Skeletal muscle satellite cell (primary cell): Measurements from ENCODE around the gene HELLS.
"Not testable (repeated sequence)": the region's sequence is repeated elsewhere in the genome, so short reads cannot be mapped to it uniquely, and the experiment has no call there.

Experiments
- H3K27me3 ChIP-seq: 2 replicates; pipeline ENCODE4 v1.7.0; 2013; ENCODE audit warnings: low read length; ENCODE audit not compliant: control insufficient read depth, insufficient read depth
- H3K36me3 ChIP-seq: 2 replicates; pipeline ENCODE4 v1.7.0; 2013; ENCODE audit warnings: mild to moderate bottlenecking, control low read depth, low read length; ENCODE audit not compliant: insufficient read depth
- H3K4me1 ChIP-seq: 2 replicates; pipeline ENCODE4 v1.7.0; 2013; ENCODE audit warnings: low read length; ENCODE audit not compliant: control insufficient read depth, insufficient read depth
- H3K4me2 ChIP-seq: 2 replicates; pipeline ENCODE4 v1.7.0; 2013; ENCODE audit warnings: mild to moderate bottlenecking, low read length
- H3K4me3 ChIP-seq: 2 replicates; pipeline ENCODE4 v1.7.0; 2013; ENCODE audit warnings: low read length
- H3K9ac ChIP-seq: 2 replicates; pipeline ENCODE4 v1.7.0; 2013; ENCODE audit warnings: mild to moderate bottlenecking, low read depth, low read length, moderate library complexity
- H3K9me3 ChIP-seq: replicated peaks from 2 replicates; pipeline ENCODE4 v1.7.0; 2013; ENCODE audit warnings: mild to moderate bottlenecking, control low read depth, low read length

The HELLS gene

GRCh38 chr10:94546901-94547185 is 1.3 kb downstream of the HELLS start:
- H3K9ac ChIP-seq: peak overlapping the region; percentile 86
- no peaks in the 10 kb centered on the region for H3K9me3 ChIP-seq
- peak overlapping the region; percentile 86 for H3K4me3 ChIP-seq
- peak overlapping the region; percentile 84 for H3K4me2 ChIP-seq
- peaks cover 8% of the 10 kb centered on the region for H3K4me1 ChIP-seq
- no peaks in the 10 kb centered on the region for H3K36me3 ChIP-seq
- H3K27me3 ChIP-seq: no peaks in the 10 kb centered on the region

GRCh38 chr10:94549221-94549620 is 3.6 kb downstream of the HELLS start:
- peaks cover 8% of the 10 kb centered on the region for H3K4me1 ChIP-seq
- no peaks in the 10 kb centered on the region for H3K9me3 ChIP-seq
- H3K4me3 ChIP-seq: no peak overlapping the region
- H3K9ac ChIP-seq: no peak overlapping the region
- no peak overlapping the region for H3K4me2 ChIP-seq
- no peaks in the 10 kb centered on the region for H3K36me3 ChIP-seq
- H3K27me3 ChIP-seq: no peaks in the 10 kb centered on the region

GRCh38 chr10:94567714-94568307 is 22.2 kb downstream of the HELLS start:
- H3K4me1 ChIP-seq: not testable (repeated sequence)

GRCh38 chr10:94571081-94571480 is 25.5 kb downstream of the HELLS start:
- Histone ChIP-seq H3K36me3 (peaks cover 11% of the 10 kb centered on the region), H3K4me2 (no peak overlapping the region), H3K27me3 (no peaks in the 10 kb centered on the region), H3K9ac (no peak overlapping the region), H3K9me3 (no peaks in the 10 kb centered on the region), H3K4me1 (peaks cover 2% of the 10 kb centered on the region), H3K4me3 (no peak overlapping the region)

More at GRCh38 chr10:94567714-94568307, 22.2 kb downstream of the HELLS start:
- H3K36me3 ChIP-seq: peaks cover 18% of the 10 kb centered on the region
- H3K27me3 ChIP-seq, H3K9me3 ChIP-seq, H3K9ac ChIP-seq, H3K4me3 ChIP-seq, H3K4me2 ChIP-seq: not testable (repeated sequence)

- Histone ChIP-seq H3K36me3 (peaks cover 11% of the 10 kb centered on the region), H3K9me3 (no peaks in the 10 kb centered on the region), H3K4me2 (no peak overlapping the region), H3K4me3 (no peak overlapping the region), H3K4me1 (peaks cover 2% of the 10 kb centered on the region), H3K9ac (no peak overlapping the region), H3K27me3 (no peaks in the 10 kb centered on the region)
These were observed 25.9 kb downstream of the HELLS start for GRCh38 chr10:94571528-94571927.

- H3K9me3 ChIP-seq: no peaks in the 10 kb centered on the region
- H3K27me3 ChIP-seq: no peaks in the 10 kb centered on the region
- H3K4me2 ChIP-seq: no peak overlapping the region
- H3K9ac ChIP-seq: no peak overlapping the region
- no peaks in the 10 kb centered on the region for H3K4me1 ChIP-seq
- H3K36me3 ChIP-seq: peaks cover 14% of the 10 kb centered on the region
- H3K4me3 ChIP-seq: no peak overlapping the region
These were observed 33.2 kb downstream of the HELLS start for GRCh38 chr10:94578790-94579189.

GRCh38 chr10:94583124-94583523 is 37.5 kb downstream of the HELLS start:
- Histone ChIP-seq H3K9me3 (no peaks in the 10 kb centered on the region), H3K27me3 (no peaks in the 10 kb centered on the region), H3K4me3 (no peak overlapping the region), H3K4me2 (no peak overlapping the region), H3K4me1 (no peaks in the 10 kb centered on the region), H3K9ac (no peak overlapping the region), H3K36me3 (peaks cover 5% of the 10 kb centered on the region)

- no peaks in the 10 kb centered on the region for H3K27me3 ChIP-seq
- H3K4me3 ChIP-seq: no peak overlapping the region
- H3K4me1 ChIP-seq: no peaks in the 10 kb centered on the region
- H3K36me3 ChIP-seq: peaks cover 19% of the 10 kb centered on the region
- H3K9ac ChIP-seq: no peak overlapping the region
- H3K9me3 ChIP-seq: no peaks in the 10 kb centered on the region
- no peak overlapping the region for H3K4me2 ChIP-seq
These were observed 46.0 kb downstream of the HELLS start for GRCh38 chr10:94591461-94592205.

GRCh38 chr10:94602729-94603515 is 57.3 kb downstream of the HELLS start:
- Histone ChIP-seq H3K4me3 (no peak overlapping the region), H3K4me2 (no peak overlapping the region), H3K27me3 (no peaks in the 10 kb centered on the region), H3K36me3 (peaks cover 8% of the 10 kb centered on the region), H3K4me1 (no peaks in the 10 kb centered on the region), H3K9me3 (no peaks in the 10 kb centered on the region), H3K9ac (no peak overlapping the region)

GRCh38 chr10:94607111-94607510 is 61.5 kb downstream of the HELLS start:
- no peak overlapping the region for H3K4me3 ChIP-seq
- H3K27me3 ChIP-seq: no peaks in the 10 kb centered on the region
- peaks cover 11% of the 10 kb centered on the region for H3K36me3 ChIP-seq
- no peak overlapping the region for H3K4me2 ChIP-seq
- no peaks in the 10 kb centered on the region for H3K4me1 ChIP-seq
- no peak overlapping the region for H3K9ac ChIP-seq
- H3K9me3 ChIP-seq: no peaks in the 10 kb centered on the region

GRCh38 chr10:94608559-94608958 is 63.0 kb downstream of the HELLS start:
- Histone ChIP-seq H3K4me1 (no peaks in the 10 kb centered on the region), H3K27me3 (no peaks in the 10 kb centered on the region), H3K36me3 (peaks cover 3% of the 10 kb centered on the region), H3K4me3 (no peak overlapping the region), H3K9ac (no peak overlapping the region), H3K9me3 (no peaks in the 10 kb centered on the region), H3K4me2 (no peak overlapping the region)
